Ectodermal cell (in vitro differentiated cells): ENCODE data around the gene ARHGAP15.

Experiments used
- H3K27ac ChIP-seq: 2 replicates; pipeline ENCODE4 v1.7.0; 2013; ENCODE audit warnings: mild to moderate bottlenecking, low read depth, low read length; ENCODE audit not compliant: insufficient read depth, poor library complexity, severe bottlenecking
- H3K27me3 ChIP-seq: 2 replicates; pipeline ENCODE4 v1.7.0; 2013; ENCODE audit warnings: mild to moderate bottlenecking, low read length; ENCODE audit not compliant: insufficient read depth, control insufficient read depth, poor library complexity, severe bottlenecking
- H3K36me3 ChIP-seq: one replicate; pipeline ENCODE4 v1.7.0; 2013; ENCODE audit warnings: low read length; ENCODE audit not compliant: control insufficient read depth, insufficient read depth
- H3K4me1 ChIP-seq: one replicate; pipeline ENCODE4 v1.7.0; 2013; ENCODE audit warnings: low read length; ENCODE audit not compliant: control insufficient read depth, insufficient read depth
- H3K4me3 ChIP-seq: 2 replicates; pipeline ENCODE4 v1.7.0; 2013; ENCODE audit warnings: low read depth, low read length, control low read depth; ENCODE audit not compliant: insufficient read depth
- H3K9me3 ChIP-seq: 2 replicates; pipeline ENCODE4 v1.7.0; 2013; ENCODE audit warnings: mild to moderate bottlenecking, low read length, moderate library complexity; ENCODE audit not compliant: control insufficient read depth
- WGBS, 2 experiments: methylation state at CpG; one replicate each; pipeline ENCODE4 v1.1.7; 2013; ENCODE audit warnings: missing lambda C conversion rate in 2 of 2; 5-methylcytosine and 5-hydroxymethylcytosine counted together

ARHGAP15 gene

DNA sequence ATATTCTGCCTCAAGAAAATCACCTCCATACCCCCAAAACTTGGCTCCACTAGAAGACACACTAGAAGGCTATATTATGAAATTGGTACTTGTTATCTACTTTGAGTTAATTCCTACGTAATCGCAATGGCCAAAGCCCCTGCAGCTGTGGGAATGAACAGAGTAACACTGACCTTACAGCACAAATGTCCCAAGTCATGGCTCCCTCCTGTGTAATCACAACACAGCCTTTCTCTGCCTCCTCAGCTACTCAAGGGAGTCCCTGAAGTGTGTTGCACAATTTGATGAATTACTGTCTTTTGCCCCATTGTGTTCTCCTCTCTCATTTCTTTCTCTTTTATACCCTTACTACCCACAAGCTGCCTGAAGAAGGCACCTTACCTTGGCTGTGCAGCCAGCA, 375.2 kb downstream of the ARHGAP15 start:
- no peak overlapping the region for H3K27ac ChIP-seq
- no peaks in the 10 kb centered on the region for H3K27me3 ChIP-seq
- 87 to 89% methylated on average over 2 of the region's 2 CpGs for WGBS, 2 experiments
- H3K9me3 ChIP-seq = no peaks in the 10 kb centered on the region
- H3K36me3 ChIP-seq = no peaks in the 10 kb centered on the region
- no peak overlapping the region for H3K4me3 ChIP-seq
- peaks cover 4% of the 10 kb centered on the region for H3K4me1 ChIP-seq

DNA sequence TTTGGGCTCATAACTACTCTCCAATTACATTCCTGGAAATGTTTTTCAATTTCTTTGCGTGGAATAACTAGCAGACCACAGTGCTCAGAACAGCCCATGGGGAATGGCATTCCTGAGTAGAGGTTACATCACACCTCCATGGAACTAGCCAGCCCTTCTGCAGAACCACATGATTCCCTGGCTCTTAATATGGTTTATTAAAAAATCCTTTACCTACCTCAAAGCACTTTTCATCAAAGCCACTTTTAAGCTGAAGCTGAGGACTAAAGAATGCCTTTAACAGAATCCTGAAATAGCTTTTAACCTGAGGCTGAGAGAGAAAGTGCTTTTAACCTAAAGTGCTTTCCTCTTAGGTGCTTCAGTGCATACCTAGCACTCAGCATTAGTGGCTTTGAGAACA, 376.3 kb downstream of the ARHGAP15 start:
- no peak overlapping the region for H3K4me3 ChIP-seq
- WGBS, 2 experiments = 86 to 100% methylated on average over 1 of the region's 1 CpG
- H3K36me3 ChIP-seq = no peaks in the 10 kb centered on the region

DNA sequence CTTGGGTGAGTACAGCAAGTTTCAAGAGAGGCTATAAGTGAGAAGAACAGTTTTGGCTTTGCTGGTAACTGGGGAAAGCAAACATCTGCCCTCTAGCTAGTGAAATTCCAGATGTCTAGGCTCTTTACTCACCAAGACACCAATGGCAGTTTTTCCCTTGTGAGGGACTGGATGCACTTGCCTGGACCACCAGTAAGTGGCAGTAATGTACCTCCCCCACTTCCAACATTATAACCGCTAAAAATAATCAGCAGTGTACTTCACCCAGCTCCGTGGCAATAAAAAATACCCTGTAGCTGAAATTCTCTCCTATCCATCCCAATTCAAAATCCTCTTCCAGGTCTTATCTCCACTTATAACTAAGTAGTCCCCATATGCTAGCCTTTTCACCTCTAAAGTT, 383.9 kb downstream of the ARHGAP15 start:
- Histone ChIP-seq H3K36me3 (no peaks in the 10 kb centered on the region), H3K27me3 (no peaks in the 10 kb centered on the region), H3K4me1 (no peaks in the 10 kb centered on the region), H3K9me3 (no peaks in the 10 kb centered on the region), H3K27ac (no peak overlapping the region), H3K4me3 (no peak overlapping the region)
- WGBS, 2 experiments = 11 to 16% methylated on average over 2 of the region's 2 CpGs

More for the DNA sequence above, 376.3 kb downstream of the ARHGAP15 start:
- Histone ChIP-seq H3K27ac (no peak overlapping the region), H3K27me3 (no peaks in the 10 kb centered on the region), H3K9me3 (no peaks in the 10 kb centered on the region), H3K4me1 (peaks cover 4% of the 10 kb centered on the region)

DNA sequence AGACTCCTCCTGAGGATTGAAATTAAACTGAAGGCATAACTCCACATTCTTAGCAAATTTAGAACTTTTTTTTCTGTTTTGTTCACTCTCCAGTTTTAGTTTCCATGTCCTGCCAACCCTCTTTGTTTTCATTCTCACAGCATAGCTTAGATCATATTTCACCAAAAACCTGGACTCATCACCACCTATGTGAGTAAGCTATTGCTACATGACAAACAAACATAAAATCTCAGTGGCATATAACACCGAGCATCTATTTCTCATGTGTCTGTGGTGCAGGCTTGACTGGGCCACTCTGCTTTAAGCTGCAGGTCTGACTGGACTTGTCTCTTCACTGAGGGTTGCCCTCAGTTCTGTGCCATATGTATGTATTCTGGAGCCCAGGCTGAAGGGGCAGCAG, 385.2 kb downstream of the ARHGAP15 start:
- Histone ChIP-seq H3K36me3 (no peaks in the 10 kb centered on the region), H3K27ac (no peak overlapping the region), H3K27me3 (no peaks in the 10 kb centered on the region), H3K4me3 (no peak overlapping the region), H3K4me1 (no peaks in the 10 kb centered on the region), H3K9me3 (no peaks in the 10 kb centered on the region)
- WGBS, 2 experiments = 44 to 54% methylated on average over 1 of the region's 1 CpG

DNA sequence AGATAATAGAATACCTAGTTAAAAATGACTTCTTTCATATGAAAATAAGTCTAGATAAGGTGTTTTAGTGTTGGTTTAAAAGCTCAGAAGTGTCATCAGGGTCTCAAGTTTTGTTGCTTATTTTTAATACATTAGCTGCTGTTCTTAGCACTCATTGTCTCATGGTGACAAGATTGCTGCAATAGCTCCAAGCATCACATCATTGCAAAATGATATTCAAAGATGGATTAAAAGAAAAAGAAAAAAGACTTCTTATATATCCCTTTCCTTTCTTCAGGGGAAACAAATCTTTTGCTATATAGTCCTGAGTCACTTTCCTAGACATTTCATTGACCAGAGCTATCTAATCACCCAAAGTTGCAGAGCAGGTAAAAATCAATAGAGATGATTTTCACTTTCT, 386.1 kb downstream of the ARHGAP15 start:
- H3K4me3 ChIP-seq = no peak overlapping the region
- no peaks in the 10 kb centered on the region for H3K4me1 ChIP-seq
- no peaks in the 10 kb centered on the region for H3K9me3 ChIP-seq
- H3K36me3 ChIP-seq = no peaks in the 10 kb centered on the region
- H3K27ac ChIP-seq = no peak overlapping the region
- H3K27me3 ChIP-seq = no peaks in the 10 kb centered on the region

DNA sequence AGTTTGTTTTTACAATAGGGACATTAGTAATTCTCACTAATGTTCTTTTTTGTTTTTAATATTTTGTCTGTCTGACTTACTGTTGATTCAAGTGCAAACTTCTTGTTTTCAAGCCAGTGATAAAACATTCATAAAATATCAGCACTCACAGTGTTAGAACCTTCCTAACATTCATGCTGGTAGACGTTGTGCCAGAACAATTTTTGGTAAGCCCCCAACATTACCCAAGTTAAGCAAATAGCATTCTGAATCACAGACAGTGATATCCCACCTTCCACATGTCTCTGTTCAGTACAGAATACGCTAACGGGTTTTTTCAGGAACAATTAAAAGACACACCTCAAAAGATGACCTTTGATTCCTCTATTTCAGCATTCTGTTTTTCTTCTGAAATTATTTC, 390.3 kb downstream of the ARHGAP15 start:
- no peaks in the 10 kb centered on the region for H3K27me3 ChIP-seq
- no peak overlapping the region for H3K4me3 ChIP-seq
- WGBS, 2 experiments = 95 to 97% methylated on average over 3 of the region's 3 CpGs
- H3K9me3 ChIP-seq = no peaks in the 10 kb centered on the region
- no peak overlapping the region for H3K27ac ChIP-seq
- H3K4me1 ChIP-seq = no peaks in the 10 kb centered on the region
- no peaks in the 10 kb centered on the region for H3K36me3 ChIP-seq

DNA sequence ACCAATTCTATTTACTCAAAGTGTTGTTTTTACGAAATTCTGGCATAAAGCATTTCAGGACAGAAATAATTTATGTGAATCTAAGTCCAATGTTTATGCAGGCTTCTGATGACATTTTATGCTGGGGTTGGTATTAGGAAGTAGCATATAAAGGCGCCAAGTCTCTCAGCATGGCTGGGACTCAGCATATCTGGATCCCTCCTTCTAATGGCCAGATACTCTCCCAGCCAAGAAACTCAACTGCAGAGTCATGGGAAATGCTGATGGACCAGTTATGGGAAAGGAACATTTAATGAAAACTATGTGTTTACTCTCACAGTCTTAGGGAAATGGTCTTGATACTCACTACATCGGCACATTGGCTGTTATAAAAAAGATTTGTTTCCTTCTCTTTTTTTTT, 392.2 kb downstream of the ARHGAP15 start:
- Histone ChIP-seq H3K27me3 (no peaks in the 10 kb centered on the region), H3K4me3 (no peak overlapping the region), H3K4me1 (peaks cover 19% of the 10 kb centered on the region), H3K27ac (no peak overlapping the region), H3K9me3 (no peaks in the 10 kb centered on the region), H3K36me3 (no peaks in the 10 kb centered on the region)
- 92 to 100% methylated on average over 2 to 3 of the region's 3 CpGs for WGBS, 2 experiments

DNA sequence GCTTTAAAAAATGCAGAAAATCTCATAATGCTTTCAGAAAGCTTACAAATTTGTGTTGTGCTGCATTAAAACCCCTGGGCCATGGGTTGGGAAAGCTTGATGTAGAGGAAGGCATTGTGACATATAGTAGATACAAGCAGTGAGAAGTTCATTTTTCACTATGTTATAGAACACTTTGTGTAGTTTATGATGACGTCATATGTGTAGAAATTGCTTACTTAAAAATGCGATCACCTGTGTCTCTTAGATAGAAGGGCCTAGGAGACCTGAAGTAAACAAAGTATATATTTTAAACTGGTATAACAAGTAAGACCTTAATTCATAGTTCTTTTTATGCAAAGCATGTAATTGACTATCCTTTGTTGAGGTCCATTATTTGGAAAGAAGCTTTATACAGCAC, 393.5 kb downstream of the ARHGAP15 start:
- Histone ChIP-seq H3K36me3 (no peaks in the 10 kb centered on the region), H3K9me3 (no peaks in the 10 kb centered on the region), H3K27me3 (no peaks in the 10 kb centered on the region), H3K4me3 (no peak overlapping the region), H3K27ac (no peak overlapping the region), H3K4me1 (peaks cover 22% of the 10 kb centered on the region)
- 95 to 100% methylated on average over 1 to 2 of the region's 2 CpGs for WGBS, 2 experiments

DNA sequence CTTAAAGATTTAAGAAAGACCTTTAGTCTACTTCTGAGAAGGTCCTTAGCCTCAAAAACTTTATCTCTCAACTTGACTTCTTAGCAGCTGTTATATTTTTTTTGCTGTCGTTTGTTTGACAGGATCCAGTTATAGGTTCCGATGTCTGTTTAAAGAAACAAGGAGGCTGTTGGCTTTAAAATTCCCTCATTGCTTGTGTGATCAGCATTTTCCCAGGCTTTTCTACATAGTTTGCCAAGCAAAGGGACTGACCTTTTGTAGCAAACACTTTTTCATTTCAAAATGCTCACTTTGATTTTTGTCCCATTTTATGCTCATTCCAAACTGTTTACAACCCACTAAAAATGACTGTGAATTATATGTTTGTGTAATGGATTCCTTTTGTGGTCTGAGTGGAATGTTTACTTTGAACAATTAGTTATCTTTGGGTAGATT, 394.9 kb downstream of the ARHGAP15 start:
- Histone ChIP-seq H3K4me1 (peaks cover 28% of the 10 kb centered on the region), H3K4me3 (no peak overlapping the region), H3K27ac (no peak overlapping the region), H3K9me3 (no peaks in the 10 kb centered on the region), H3K27me3 (no peaks in the 10 kb centered on the region), H3K36me3 (no peaks in the 10 kb centered on the region)
- WGBS, 2 experiments = 93 to 97% methylated on average over 2 of the region's 2 CpGs

DNA sequence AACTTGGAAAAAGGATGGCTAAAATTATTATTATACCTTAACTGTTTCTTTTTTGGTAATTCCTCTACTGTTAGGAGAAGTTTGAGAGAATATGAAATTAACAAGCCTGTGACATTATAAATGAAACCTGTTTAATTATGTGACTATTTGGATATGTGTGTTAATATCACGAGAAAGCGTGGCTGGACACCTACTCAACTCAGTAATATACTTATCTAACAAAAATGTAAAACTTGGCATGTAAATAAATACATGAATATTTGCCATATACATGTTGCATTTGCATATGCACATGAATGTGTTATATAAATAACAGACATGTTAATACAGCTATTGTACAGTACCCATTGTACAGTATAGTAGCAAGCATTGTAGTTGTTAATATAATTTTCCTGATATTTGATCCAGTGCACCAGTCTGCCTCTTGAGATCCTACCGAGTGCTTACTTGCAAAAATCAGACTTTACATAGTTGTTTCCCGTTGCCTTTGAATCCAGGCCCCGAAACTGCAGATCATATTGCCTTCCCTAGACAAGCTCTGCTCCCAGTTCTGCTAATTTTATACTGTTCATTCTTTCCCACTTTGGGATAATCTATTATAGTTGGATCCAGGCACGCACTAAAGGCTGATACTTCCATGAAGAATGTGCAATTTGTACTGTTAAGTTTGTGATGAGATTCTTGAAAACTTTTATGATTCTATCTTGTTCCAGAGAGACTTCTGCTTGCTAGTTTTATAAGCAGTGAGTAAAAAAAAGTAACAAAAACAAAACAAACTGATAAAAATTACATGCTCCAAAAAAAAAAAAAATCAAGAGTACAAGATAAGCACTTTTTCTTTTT, 395.6 kb downstream of the ARHGAP15 start:
- H3K4me1 ChIP-seq = peaks cover 28% of the 10 kb centered on the region
- no peaks in the 10 kb centered on the region for H3K9me3 ChIP-seq
- 93 to 94% methylated on average over 4 of the region's 6 CpGs for WGBS, 2 experiments
- H3K27me3 ChIP-seq = no peaks in the 10 kb centered on the region
- no peak overlapping the region for H3K4me3 ChIP-seq
- no peaks in the 10 kb centered on the region for H3K36me3 ChIP-seq
- no peak overlapping the region for H3K27ac ChIP-seq
